Fibroblast of mammary gland (primary cell): ENCODE data around the gene SLC26A2.

Experiments used
- DNase-seq: peaks from one replicate; pipeline ENCODE4 v3.0.0-alpha.2; 2010; ENCODE audit warnings: low read depth
- H3K4me3 ChIP-seq: 2 replicates; pipeline ENCODE4 v1.5.1; 2011; ENCODE audit warnings: low read depth, mild to moderate bottlenecking, low read length, moderate library complexity; ENCODE audit not compliant: control insufficient read depth
- CTCF ChIP-seq: conservative IDR thresholded peaks from 2 replicates; pipeline ENCODE4 v1.5.1; 2011; ENCODE audit warnings: low read depth, low read length, inconsistent platforms; ENCODE audit not compliant: control insufficient read depth, insufficient read depth

SLC26A2 gene

GRCh38 chr5:150034662-150035061, 74.1 kb downstream of the SLC26A2 start:
- DNase-seq, result peak; percentile 99
- no peak for TF ChIP-seq CTCF
- no peak overlapping the region for H3K4me3 ChIP-seq

GRCh38 chr5:150035139-150035895, 74.8 kb downstream of the SLC26A2 start:
- no peak overlapping the region for H3K4me3 ChIP-seq
- TF ChIP-seq CTCF, result no peak
- no peak for DNase-seq

GRCh38 chr5:150036513-150036912, 76.0 kb downstream of the SLC26A2 start:
- peak; percentile 100 for DNase-seq
- H3K4me3 ChIP-seq, result no peak overlapping the region
- no peak for TF ChIP-seq CTCF
